GM18861 (cell line): ENCODE measurements around the gene CENPB.
"Not testable (repeated sequence)": the region's sequence is repeated elsewhere in the genome, so short reads cannot be mapped to it uniquely, and the experiment has no call there.

Experiments used
- ATAC-seq: cut with Tn5 transposase; IDR thresholded peaks from one replicate; pipeline ENCODE4 v1.9.1; 2021; ENCODE audit not compliant: unreplicated experiment

The CENPB gene, protein sequence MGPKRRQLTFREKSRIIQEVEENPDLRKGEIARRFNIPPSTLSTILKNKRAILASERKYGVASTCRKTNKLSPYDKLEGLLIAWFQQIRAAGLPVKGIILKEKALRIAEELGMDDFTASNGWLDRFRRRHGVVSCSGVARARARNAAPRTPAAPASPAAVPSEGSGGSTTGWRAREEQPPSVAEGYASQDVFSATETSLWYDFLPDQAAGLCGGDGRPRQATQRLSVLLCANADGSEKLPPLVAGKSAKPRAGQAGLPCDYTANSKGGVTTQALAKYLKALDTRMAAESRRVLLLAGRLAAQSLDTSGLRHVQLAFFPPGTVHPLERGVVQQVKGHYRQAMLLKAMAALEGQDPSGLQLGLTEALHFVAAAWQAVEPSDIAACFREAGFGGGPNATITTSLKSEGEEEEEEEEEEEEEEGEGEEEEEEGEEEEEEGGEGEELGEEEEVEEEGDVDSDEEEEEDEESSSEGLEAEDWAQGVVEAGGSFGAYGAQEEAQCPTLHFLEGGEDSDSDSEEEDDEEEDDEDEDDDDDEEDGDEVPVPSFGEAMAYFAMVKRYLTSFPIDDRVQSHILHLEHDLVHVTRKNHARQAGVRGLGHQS

DNA sequence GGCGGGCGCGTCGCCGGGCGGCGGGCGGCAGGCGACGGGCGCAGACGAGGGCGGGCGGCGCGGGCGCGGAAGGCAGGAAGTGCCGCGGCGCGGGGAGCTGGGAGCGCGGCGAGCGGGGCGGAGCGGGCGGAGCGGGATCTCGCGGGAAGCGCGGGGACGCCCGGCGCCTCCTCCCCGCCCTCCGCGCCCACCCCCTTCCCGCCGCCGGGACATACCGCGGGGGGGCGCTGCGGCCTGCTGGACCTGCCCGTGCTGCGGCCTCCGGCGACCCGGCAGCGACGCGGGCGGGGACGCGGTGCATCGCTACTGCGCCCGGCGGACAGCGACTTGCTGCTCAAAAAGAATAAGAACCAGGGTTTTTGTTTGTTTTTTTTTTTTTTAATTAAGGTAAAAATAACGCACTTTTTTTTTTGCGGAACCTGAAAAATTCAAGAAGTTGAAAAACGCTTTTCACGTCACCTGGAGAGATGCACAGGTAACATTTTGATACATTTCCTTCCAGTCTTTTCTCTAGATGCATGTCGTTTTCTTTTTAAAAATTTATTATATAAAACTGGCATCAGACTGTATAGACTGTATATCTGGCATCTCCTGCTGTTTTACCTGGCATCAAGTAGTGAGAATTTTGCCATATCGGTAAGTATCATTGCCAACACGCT, at the start of gene CENPB:
Gene CENPB (minus strand): TSS at position 76 of the 659 bp plus-strand sequence. CDS start 257 bp downstream, outside the sequence.
- peak; percentile 69 for ATAC-seq

DNA sequence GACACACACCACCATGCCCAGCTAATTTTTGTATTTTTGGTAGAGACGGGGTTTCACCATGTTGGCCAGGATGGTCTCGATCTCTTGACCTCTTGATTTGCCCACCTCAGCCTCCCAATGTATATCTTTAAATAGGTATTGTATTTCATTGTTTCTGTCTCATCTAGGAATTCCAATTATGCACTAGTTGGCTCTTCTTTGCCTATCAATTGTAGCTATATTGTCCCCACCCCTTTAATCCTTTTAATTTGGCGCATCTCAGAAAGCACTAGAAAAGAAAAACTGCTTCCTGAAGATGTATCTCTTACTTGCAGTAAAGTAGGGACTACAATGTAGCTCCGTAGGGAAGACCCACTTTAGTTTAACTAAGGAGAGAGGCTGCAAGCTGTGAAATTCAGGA, 49.6 kb upstream of the CENPB start:
- no peak for ATAC-seq

DNA sequence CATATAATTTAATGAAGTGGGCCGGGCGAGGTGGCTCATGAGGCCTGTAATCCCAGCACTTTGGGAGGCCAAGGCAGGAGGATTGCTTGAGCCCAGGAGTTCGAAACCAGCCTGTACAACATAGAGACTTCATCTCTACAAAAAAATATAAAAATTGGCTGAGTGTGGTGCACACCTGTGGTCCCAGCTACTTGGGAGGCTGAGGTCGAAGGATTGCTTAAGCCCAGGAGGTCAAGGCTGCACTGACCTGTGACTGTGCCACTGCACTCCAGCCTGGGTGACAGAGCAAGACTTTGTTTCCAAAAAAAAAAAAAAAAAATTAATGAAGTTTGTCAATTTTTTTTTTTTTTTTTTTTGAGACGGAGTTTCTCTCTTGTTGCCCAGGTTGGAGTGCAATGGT, 43.4 kb upstream of the CENPB start:
- not testable (repeated sequence) for ATAC-seq

DNA sequence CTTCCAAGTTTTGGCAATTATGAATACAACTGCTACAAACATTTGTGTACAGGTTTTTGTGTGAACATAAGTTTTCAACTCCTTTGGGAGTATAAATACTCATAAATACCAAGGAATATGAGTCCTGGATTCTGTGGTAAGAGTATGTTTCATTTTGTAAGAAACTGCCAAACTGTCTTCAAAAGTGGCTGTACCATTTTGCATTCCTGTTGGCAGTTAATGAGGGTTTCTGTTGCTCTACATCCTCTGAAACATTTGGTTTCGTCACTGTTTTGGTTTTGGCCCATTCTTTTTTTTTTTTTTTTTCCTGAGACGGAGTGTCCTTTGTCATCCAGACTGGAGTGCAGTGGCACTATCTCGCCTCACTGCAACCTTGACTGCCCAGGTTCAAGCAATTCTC, 42.3 kb upstream of the CENPB start:
- ATAC-seq: no peak

DNA sequence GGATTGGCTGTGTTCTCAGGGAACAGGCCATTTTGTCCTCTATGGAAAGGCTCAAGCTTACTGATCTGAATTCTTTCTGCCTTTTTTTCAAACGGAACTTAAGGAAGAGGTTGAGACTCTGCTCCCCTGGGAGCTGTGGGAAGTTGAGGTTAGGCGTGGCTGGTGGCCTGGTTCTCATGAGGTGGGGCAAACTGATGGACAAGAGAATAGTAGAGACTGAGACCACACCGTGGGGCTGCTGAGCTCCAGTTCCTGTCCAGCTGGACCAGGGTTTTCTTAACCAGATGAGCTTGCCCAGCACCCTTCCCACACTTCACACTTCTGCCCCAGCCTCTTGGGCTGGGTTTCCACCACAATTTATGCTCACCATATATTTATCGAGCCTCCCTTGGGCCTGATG, 39.9 kb upstream of the CENPB start:
- no peak for ATAC-seq

DNA sequence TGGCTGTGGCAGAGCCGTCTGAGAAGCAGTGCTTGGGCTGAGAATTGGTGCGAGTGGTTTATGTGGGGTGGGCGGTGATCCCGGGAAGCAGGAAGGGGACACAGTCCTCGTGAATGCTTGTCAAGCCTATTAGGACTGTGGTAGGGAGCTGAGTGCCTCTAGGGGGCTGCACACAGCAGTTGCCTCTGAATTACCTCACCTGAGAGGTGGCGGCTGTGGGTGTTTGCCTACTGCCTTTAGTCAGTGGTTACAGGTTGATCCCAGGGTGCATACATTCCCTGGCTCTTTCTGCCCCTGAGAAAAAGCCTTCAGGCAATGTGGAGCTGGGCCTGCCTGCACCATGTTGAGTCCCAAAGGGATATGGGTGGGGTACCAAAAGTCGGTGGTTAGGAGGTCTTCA, 39.0 kb upstream of the CENPB start:
- ATAC-seq: no peak

DNA sequence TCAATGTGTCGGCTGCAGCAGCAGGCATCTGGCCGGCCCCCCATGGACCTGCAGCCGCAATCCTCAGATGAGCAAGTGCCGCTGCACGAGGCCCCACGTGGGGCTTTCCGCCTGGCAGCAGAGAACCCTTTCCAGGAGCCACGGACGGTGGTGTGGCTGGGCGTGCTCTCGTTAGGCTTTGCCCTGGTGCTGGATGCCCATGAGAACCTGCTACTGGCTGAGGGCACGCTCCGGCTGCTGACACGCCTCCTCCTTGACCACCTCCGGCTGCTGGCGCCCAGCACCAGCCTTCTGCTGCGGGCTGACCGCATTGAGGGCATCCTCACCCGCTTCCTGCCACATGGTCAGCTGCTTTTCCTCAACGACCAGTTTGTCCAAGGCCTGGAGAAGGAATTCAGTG, 37.3 kb upstream of the CENPB start:
- ATAC-seq: no peak

DNA sequence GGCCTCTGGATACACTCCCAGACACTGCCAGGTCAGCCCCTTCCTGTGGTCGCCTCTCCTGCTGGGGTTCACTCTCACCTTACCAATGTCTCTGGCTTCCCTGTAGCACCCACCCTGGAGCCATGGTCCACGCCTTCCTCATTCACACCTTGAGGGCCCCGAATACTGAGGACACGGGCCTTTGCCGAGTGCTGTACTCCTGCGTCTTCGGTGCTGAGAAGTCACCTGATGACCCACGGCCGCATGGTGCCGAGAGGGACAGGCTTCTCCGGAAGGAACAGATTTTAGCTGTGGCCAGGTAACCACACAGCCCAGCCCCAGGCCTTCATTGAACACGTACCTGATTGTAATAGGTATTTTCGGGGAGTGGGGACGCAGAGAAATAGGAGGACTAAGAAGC, 35.5 kb upstream of the CENPB start:
- ATAC-seq: no peak

DNA sequence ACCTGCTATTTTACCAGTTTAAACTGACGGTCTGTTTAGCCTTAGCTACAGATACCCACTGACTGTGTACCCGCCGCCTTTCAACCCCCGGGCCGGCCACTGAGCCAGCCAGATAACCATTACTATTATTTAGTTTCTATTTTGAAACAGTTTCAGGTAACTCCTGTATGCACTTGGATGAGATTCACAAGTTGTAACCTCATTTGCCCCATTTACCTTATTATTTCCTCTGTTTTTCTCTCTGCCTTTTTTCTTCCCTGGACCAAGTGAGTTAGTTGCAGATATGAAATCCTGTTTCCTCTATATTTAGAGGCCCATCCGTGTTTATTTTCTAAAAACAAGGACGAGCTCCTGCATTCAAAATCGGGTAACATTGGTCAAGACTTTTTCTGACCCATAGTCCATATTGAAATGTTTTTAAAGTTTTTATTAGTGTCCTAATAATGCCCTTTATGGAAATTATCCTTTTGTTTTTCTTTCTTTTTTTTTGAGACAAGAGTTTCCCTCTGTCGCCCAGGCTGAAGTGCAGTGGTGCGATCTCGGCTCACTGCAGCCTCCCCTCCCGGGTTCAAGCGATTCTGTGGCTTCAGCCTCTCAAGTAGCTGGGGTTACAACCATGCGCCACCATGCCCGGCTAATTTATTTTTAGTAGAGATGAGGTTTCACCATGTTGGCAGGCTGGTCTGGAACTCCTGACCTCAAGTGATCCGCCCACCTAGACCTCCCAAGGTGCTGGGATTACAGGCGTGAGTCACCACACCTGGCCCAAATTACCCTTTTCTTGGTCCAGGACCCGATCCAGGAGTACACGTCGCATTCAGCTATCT, 34.6 kb upstream of the CENPB start:
- ATAC-seq: no peak

DNA sequence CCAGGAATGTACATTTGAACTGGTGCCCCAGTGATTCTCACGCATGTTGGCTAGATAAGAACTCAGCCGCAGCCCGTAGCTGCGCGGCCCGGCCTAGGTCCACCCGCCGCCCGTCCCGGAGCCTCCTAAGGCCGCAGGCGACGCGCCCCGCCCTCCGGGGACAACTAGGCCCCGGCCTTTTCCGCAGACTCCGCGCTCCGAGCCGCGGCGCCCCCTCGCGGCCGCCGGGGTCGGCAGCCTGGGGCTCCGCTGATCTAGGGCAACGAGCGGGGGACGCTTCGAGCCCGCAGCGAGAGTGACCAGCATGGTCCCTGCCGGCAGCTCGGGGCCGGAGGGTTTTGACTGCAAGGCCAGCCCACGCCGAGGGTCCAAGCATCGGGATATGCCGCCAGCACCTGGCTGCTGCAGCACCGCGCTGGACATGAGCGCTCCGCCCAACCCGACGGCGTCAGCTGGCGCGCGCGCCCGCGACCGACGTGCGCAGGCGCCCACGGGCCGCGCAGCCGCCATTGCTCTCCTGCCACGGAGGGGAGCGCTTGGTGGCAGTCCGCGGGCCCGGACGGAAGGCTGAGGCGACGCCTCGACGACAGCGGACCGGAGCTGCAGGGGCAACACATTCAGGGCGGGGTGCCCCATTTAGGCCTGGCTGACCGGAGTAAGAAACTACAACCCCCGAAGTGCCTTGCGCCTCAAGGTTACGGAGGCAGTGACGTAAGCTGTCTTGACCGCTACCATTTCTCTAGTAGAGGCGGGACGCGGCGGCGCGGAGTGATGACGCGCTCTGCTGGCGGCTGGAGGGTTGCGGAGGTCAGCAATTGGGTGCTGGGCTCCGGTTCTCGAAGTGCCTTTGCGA, 33.7 kb upstream of the CENPB start, which contains the start of gene AP5S1:
Gene AP5S1 (plus strand): TSS at position 500 of the 853 bp plus-strand sequence. CDS start 1,571 bp downstream, outside the sequence.
- ATAC-seq: peak; percentile 71

DNA sequence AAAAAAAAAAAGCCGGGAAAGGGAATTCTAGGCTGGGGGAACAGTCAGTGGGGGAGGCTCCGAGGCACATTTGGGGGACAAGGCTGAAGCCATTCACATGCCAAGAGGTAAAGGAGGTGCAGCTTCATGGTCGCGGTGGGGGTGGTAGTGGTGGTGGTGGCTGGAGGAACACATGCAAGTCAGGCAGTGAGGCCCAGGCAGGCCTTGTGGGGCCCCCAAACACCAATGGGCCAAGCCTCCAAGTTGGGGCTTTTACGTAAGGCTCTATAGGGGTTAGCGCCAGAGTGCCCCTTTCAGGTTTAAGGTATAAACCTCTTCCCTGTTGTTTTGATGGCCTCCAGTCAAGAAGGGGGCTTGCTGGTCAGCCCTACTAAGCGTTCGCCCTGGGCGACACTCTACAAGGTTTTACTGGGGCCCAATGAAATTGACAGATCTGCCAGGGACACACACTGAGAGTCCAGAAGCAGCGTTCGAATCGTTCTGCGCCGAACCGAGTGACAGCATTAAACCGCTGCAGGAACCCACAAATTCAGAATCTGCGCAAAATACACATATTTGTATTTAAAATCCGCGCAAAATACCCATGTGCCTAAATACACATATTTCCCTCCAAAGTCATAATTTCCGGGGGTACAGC, 33.0 kb upstream of the CENPB start:
- no peak for ATAC-seq

DNA sequence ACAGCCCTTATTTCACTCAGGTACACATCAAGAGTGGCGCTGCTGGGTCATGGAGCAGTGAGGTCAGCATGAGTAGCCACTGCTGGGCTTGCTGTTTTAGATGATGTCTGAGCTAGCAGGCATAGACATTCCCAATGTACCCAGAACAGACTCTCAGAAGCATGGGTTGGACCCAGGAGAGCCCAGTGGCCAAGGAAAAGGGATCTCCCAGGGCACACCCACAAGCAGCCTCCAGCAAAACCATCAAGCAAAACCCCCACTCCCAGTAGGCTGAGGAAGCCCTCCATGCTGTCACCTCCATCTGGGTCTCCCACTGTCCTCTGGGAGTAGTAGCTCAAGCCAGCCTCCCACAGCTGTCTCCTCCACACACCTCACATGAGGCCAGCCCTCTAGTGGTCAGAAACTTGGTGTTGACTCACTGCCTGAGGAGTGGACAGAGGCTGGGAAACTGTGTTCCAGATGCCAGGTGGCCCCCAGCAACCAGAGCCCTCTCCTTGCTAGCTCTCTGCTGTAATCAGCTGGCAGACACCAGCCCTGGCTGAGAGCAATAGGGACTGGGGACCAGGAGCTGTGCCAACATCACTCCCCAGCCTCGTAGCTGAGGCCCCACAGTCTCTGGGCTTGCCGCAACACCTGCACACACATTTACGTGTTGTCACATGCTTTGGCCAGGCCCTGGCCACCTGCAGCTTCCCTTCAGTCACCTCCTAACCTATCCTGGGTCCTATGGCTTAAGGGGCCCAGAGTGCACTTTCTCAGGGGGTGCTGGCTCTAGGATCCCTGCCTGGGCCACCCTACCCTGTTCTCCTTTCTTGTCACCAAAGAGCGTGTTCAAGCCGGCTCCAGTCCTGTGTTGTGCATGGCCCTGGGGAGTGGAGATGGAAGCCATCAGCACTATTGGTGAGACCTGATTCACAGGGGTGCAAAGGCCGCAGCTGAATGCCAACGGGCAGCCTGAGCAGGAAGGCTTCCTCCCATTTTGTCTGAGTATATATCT, 31.9 kb upstream of the CENPB start:
- no peak for ATAC-seq

DNA sequence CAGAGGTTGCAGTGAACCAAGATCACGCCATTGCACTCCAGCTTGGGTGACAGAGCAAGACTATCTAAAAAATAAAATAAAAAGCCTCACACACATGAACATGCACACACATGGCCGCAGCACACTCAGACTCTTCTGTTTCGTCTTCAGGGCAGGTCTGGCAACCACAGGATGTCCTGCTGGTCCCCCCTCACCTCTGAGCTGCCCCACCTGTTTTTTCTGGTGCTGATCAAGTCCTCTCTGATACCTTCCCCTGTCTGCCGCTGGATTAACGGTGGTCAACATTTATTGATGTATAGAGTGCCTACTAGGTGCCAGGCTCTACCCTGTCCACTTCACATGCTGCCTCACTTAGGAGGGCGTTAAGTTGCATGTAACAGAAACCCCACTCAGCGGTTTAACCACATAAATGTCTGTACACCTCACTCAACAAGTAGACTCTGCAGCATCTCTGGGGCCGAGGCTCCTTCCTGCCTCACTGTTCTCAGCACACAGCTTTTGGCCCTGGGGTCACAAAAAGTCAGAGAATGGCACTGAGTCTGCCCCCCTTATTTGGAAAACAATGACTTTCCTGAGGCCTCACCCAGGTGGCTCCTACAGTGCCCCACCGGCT, 29.3 kb upstream of the CENPB start:
- ATAC-seq: no peak

DNA sequence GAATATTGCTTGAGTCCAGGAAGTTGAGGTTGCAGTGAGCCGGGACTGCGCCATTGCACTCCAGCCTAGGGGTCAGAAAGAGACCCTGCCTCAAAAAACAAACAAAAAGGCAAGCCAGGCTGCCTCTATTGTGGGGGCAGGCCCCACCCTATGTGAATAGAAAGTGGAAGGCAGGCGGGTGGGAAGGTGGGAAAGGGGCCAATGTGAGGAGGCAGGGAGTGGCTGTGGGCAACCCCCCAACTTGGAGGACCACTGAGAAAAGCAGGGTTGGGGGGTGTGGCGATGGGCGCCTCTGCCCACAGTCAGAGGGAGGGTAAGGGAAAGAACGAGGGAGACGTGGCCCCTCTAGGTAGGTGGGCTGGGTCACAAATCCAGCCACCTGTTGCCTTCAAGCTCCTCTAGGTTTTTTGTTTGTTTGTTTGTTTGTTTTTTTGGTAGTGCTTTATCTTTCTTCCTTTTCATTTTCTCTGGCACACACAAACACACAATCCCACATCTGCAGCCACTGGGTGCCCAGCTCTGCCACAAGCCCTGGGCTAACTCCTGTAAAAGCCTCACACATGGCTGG, 28.5 kb upstream of the CENPB start:
- no peak for ATAC-seq

DNA sequence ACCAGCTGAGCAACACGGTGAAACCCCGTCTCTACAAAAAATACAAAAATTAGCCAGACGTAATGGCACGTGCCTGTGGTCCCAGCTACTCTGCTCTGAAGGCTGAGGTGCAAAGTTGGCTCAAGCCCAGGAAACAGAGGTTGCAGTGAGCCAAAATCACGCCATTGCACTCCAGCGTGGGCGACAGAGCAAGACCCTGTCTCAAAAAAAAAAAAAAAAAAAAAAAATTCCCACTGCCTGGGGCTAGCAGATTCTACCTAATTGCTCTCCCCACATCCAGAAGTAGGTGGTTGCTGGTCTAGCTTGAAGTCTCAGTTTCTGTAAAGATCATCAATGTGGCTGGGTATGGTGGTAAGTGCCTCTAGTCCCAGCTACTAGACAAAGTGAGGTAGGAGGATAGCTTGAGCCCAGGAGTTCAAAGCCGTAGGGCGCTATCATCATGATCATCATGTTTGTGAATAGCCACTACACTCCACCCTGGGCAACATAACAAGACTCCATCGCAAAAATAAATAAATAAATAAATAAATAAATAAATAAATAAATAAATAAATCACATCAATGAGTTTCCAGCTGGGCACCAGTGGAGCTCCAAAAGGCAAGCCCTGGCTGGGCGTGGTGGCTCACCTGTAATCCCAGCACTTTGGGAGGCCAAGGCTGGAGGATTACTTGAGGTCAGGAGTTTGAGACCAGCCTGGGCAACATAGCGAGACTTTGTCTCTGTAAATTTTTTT, 27.5 kb upstream of the CENPB start:
- no peak for ATAC-seq

DNA sequence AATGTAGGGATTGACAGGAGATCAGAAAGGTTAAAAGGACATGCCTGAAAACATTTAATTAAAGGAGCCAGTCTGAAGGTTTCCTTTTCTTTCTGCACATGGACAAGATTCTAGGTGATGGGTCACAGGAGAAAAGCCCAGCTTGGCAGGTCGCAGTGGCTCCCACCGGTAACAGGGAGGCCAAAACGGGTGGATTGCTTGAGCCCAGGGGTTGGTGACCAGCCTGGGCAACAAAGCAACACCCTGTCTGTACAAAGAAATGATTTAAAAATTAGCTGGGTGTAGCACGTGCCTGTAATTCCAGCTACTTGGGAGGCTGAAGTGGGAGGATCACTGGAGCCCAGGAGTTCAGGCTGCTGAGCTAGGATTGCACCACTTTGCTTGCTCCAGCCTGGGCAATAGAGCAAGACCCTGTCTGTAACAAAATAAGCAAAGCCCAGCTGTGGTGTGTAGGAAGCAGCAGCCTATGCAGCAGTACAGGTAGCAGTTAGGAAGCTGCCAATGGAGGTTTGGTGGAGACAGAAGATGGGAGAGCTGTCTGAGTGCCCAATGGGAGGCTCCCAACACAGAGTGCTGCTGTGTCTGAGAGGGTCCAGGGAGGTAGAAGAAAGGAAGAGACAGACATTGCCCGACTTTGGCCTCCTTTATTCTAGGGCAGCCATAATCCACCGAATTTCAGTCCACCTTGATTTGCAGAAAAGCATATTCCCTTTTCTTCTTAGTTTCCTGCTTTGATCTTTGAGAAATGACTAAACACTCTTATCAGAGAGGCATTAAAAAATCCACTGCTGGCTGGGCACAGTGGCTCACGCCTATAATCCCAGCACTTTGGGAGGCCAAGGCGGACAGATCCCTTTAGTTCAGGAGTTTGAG, 26.7 kb upstream of the CENPB start:
- no peak for ATAC-seq
